Forelimb muscle (tissue), 1 donor: ENCODE data around the gene MRS2. TPM values are rescaled to one million over a fixed set of nuclear protein-coding genes. Genes with fewer than 3 reads are reported as not detected.
"Not testable (repeated sequence)": the region's sequence is repeated elsewhere in the genome, so short reads cannot be mapped to it uniquely, and the experiment has no call there.

Source experiments
- DNase-seq: peaks from one replicate; pipeline ENCODE4 v3.0.0-alpha.2; 2013; ENCODE audit warnings: low read depth
- polyA plus RNA-seq: library from polyadenylated mRNA; unstranded; fragments of 120-200 nt; gene quantifications from one replicate; pipeline ENCODE4 v1.2.1, GENCODE V29; 2013; ENCODE audit not compliant: insufficient read length

MRS2 gene
- polyA plus RNA-seq: 22.9 TPM

GRCh38 chr6:24402697-24403500, at the start of gene MRS2:
Gene MRS2 (plus strand): TSS chr6:24402936. CDS start chr6:24403047, 111 bp downstream.
- DNase-seq: peak; percentile 62

- DNase-seq: no peak
These were observed 48.9 kb upstream of the MRS2 start for GRCh38 chr6:24353861-24354260.

GRCh38 chr6:24355393-24355792, 47.3 kb upstream of the MRS2 start:
- no peak for DNase-seq

GRCh38 chr6:24356310-24356973, 46.3 kb upstream of the MRS2 start:
- DNase-seq: no peak

GRCh38 chr6:24357336-24358218, 45.2 kb upstream of the MRS2 start, which contains the start of gene DCDC2:
Gene DCDC2 (minus strand): TSS chr6:24358059. CDS start chr6:24357750, 309 bp downstream.
- no peak for DNase-seq

- DNase-seq: no peak
These were observed 44.4 kb upstream of the MRS2 start for GRCh38 chr6:24358219-24358821.

GRCh38 chr6:24359640-24360454, 42.9 kb upstream of the MRS2 start:
- DNase-seq: no peak

- not testable (repeated sequence) for DNase-seq
These were observed 40.4 kb upstream of the MRS2 start for GRCh38 chr6:24362363-24362762.

GRCh38 chr6:24365103-24365633, 37.6 kb upstream of the MRS2 start:
- DNase-seq: not testable (repeated sequence)

- DNase-seq: no peak
These were observed 28.1 kb upstream of the MRS2 start for GRCh38 chr6:24374612-24375011.

GRCh38 chr6:24376871-24377270, 25.9 kb upstream of the MRS2 start:
- DNase-seq: no peak

GRCh38 chr6:24378473-24379097, 24.2 kb upstream of the MRS2 start:
- DNase-seq: no peak

GRCh38 chr6:24381476-24382219, 21.1 kb upstream of the MRS2 start:
- DNase-seq: no peak

GRCh38 chr6:24382220-24382540, 20.6 kb upstream of the MRS2 start:
- no peak for DNase-seq

- not testable (repeated sequence) for DNase-seq
These were observed 19.7 kb upstream of the MRS2 start for GRCh38 chr6:24382891-24383494.

GRCh38 chr6:24384369-24385130, 18.2 kb upstream of the MRS2 start:
- DNase-seq: not testable (repeated sequence)

GRCh38 chr6:24385536-24386269, 17.0 kb upstream of the MRS2 start:
- no peak for DNase-seq
